AG09319 (cell line): ENCODE data around the gene FAM89B.
A peak's percentile ranks its signal among the peaks of the same experiment; 100 is the strongest.

Experiments used
- DNase-seq: peaks from one replicate; pipeline ENCODE4 v3.0.0-alpha.2; 2010; ENCODE audit warnings: low read depth; ENCODE audit errors: extremely low read depth
- CTCF ChIP-seq: IDR thresholded peaks from 2 replicates; pipeline ENCODE4 v1.5.1; 2011; ENCODE audit warnings: low read depth, mild to moderate bottlenecking, inconsistent platforms, low read length, moderate library complexity

The FAM89B gene

GRCh38 chr11:65551572-65552387 is 20.6 kb upstream of the FAM89B start:
- DNase-seq: no peak
- peak; percentile 36 for TF ChIP-seq CTCF

GRCh38 chr11:65552388-65552951 is 19.9 kb upstream of the FAM89B start:
- TF ChIP-seq CTCF: no peak
- no peak for DNase-seq

- DNase-seq: no peak
- no peak for TF ChIP-seq CTCF
Observed at GRCh38 chr11:65553301-65554001, 18.9 kb upstream of the FAM89B start.

GRCh38 chr11:65554057-65554818 is 18.1 kb upstream of the FAM89B start:
- DNase-seq: no peak
- TF ChIP-seq CTCF: no peak

GRCh38 chr11:65554842-65555430 is 17.4 kb upstream of the FAM89B start:
- TF ChIP-seq CTCF: no peak
- no peak for DNase-seq

GRCh38 chr11:65555693-65556231 is 16.6 kb upstream of the FAM89B start:
- DNase-seq: peak; percentile 72

More at GRCh38 chr11:65555693-65556231, 16.6 kb upstream of the FAM89B start:
- no peak for TF ChIP-seq CTCF
